ENCODE measurements around the gene DACT2. TPM values are rescaled to one million over a fixed set of nuclear protein-coding genes. Genes with fewer than 3 reads are reported as not detected.

DACT2 gene
- total RNA-seq, 2 donors from 2014 or later, result 16.6 to 39.9 TPM

- H3K36me3 Mint-ChIP-seq (ENCODE audit: low read depth), result no peaks in the 10 kb centered on the region
- WGBS, 2 experiments (ENCODE audit: insufficient coverage in 1 of 2, insufficient read length in 1 of 2), result 90 to 95% methylated on average over 11 to 14 of the region's 14 CpGs
- Histone ChIP-seq H3K4me3 (ENCODE audit: low read length) (no peak overlapping the region), H3K9me3 (ENCODE audit: control insufficient read depth, low read length) (no peaks in the 10 kb centered on the region), H3K27me3 (ENCODE audit: control insufficient read depth, insufficient read depth, low read length, poor library complexity, severe bottlenecking) (no peaks in the 10 kb centered on the region), H3K36me3 (ENCODE audit: control insufficient read depth, insufficient read depth, low read length) (no peaks in the 10 kb centered on the region), H3K9ac (ENCODE audit: extremely low read depth, low read length, poor library complexity, severe bottlenecking) (no peak overlapping the region), H3K27ac (ENCODE audit: low read depth, low read length) (no peak overlapping the region), H3K4me1 (ENCODE audit: control insufficient read depth, insufficient read depth, low read length) (peaks cover 22% of the 10 kb centered on the region)
- H3K4me3 Mint-ChIP-seq, result no peak overlapping the region
- H3K27me3 Mint-ChIP-seq (ENCODE audit: insufficient read depth), result peaks cover 30% of the 10 kb centered on the region
- DNase-seq, result no peak
- H3K4me1 Mint-ChIP-seq, result peaks cover 36% of the 10 kb centered on the region
- no peak overlapping the region for H3K27ac Mint-ChIP-seq
- TF ChIP-seq CTCF (conservative IDR thresholded peaks at IDR 0.05), result no peak
- H3K9me3 Mint-ChIP-seq, result no peaks in the 10 kb centered on the region
Observed at GRCh38 chr6:168277274-168277669, 42.3 kb downstream of the DACT2 start.

GRCh38 chr6:168276576-168277273 is 42.9 kb downstream of the DACT2 start:
- H3K4me1 Mint-ChIP-seq, result peaks cover 41% of the 10 kb centered on the region
- no peak overlapping the region for H3K4me3 Mint-ChIP-seq
- Histone ChIP-seq H3K27ac (ENCODE audit: low read depth, low read length) (no peak overlapping the region), H3K27me3 (ENCODE audit: control insufficient read depth, insufficient read depth, low read length, poor library complexity, severe bottlenecking) (no peaks in the 10 kb centered on the region), H3K4me1 (ENCODE audit: control insufficient read depth, insufficient read depth, low read length) (peaks cover 25% of the 10 kb centered on the region), H3K4me3 (ENCODE audit: low read length) (no peak overlapping the region), H3K9ac (ENCODE audit: extremely low read depth, low read length, poor library complexity, severe bottlenecking) (no peak overlapping the region), H3K36me3 (ENCODE audit: control insufficient read depth, insufficient read depth, low read length) (no peaks in the 10 kb centered on the region), H3K9me3 (ENCODE audit: control insufficient read depth, low read length) (no peaks in the 10 kb centered on the region)
- TF ChIP-seq CTCF (conservative IDR thresholded peaks at IDR 0.05), result no peak
- no peaks in the 10 kb centered on the region for H3K36me3 Mint-ChIP-seq (ENCODE audit: low read depth)
- 95 to 96% methylated on average over 18 to 32 of the region's 32 CpGs for WGBS, 2 experiments (ENCODE audit: insufficient coverage in 1 of 2, insufficient read length in 1 of 2)
- H3K9me3 Mint-ChIP-seq, result no peaks in the 10 kb centered on the region
- peaks cover 28% of the 10 kb centered on the region for H3K27me3 Mint-ChIP-seq (ENCODE audit: insufficient read depth)
- no peak overlapping the region for H3K27ac Mint-ChIP-seq
- DNase-seq, result no peak

GRCh38 chr6:168275168-168275567 is 44.4 kb downstream of the DACT2 start:
- 80 to 96% methylated on average over 5 to 12 of the region's 12 CpGs for WGBS, 2 experiments (ENCODE audit: insufficient coverage in 1 of 2, insufficient read length in 1 of 2)
- Mint-ChIP-seq H3K27me3 (ENCODE audit: insufficient read depth) (peaks cover 16% of the 10 kb centered on the region), H3K27ac (no peak overlapping the region), H3K4me1 (peaks cover 42% of the 10 kb centered on the region), H3K9me3 (no peaks in the 10 kb centered on the region), H3K36me3 (ENCODE audit: low read depth) (no peaks in the 10 kb centered on the region), H3K4me3 (no peak overlapping the region)
- Histone ChIP-seq H3K4me3 (ENCODE audit: low read length) (no peak overlapping the region), H3K27ac (ENCODE audit: low read depth, low read length) (no peak overlapping the region), H3K9me3 (ENCODE audit: control insufficient read depth, low read length) (no peaks in the 10 kb centered on the region), H3K36me3 (ENCODE audit: control insufficient read depth, insufficient read depth, low read length) (no peaks in the 10 kb centered on the region), H3K4me1 (ENCODE audit: control insufficient read depth, insufficient read depth, low read length) (peaks cover 27% of the 10 kb centered on the region), H3K9ac (ENCODE audit: extremely low read depth, low read length, poor library complexity, severe bottlenecking) (no peak overlapping the region), H3K27me3 (ENCODE audit: control insufficient read depth, insufficient read depth, low read length, poor library complexity, severe bottlenecking) (no peaks in the 10 kb centered on the region)
- DNase-seq, result no peak
- no peak for TF ChIP-seq CTCF (conservative IDR thresholded peaks at IDR 0.05)

All from endodermal cell (in vitro differentiated cells).